Measurements from ENCODE around the gene ALG14. TPM values are rescaled to one million over a fixed set of nuclear protein-coding genes. Genes with fewer than 3 reads are reported as not detected.

ALG14 gene
- total RNA-seq, 4 donors from 2014 or later, result 1.5 to 4.6 (median 3.2) TPM

- 85 to 97% methylated on average over 2 of the region's 2 CpGs for WGBS, 2 donors
- no peaks in the 10 kb centered on the region for H3K27me3 ChIP-seq
- H3K9me3 ChIP-seq, result no peaks in the 10 kb centered on the region
- H3K27ac ChIP-seq, result no peak overlapping the region
- H3K4me1 ChIP-seq, result peaks cover 0 to 6% of the 10 kb centered on the region in 2 donors
- DNase-seq, result no peak
- no peaks in the 10 kb centered on the region for H3K36me3 ChIP-seq
- H3K4me3 ChIP-seq (replicated peaks in 1 of 3), result no peak overlapping the region
- intact Hi-C loops (cut with DNase I), result no loop called here
- TF ChIP-seq POLR2A (IDR thresholded peaks at IDR 0.05), result no peak
- TF ChIP-seq CTCF (IDR thresholded peaks at IDR 0.05), result no peak
These were observed 121.7 kb downstream of the ALG14 start for GRCh38 chr1:94951046-94951445.

GRCh38 chr1:94949681-94950661 is 122.8 kb downstream of the ALG14 start:
- no peaks in the 10 kb centered on the region for H3K27me3 ChIP-seq
- H3K4me1 ChIP-seq, result no peaks in the 10 kb centered on the region
- no peak overlapping the region for H3K4me3 ChIP-seq (replicated peaks in 1 of 3)
- no peak overlapping the region for H3K27ac ChIP-seq
- TF ChIP-seq CTCF (IDR thresholded peaks at IDR 0.05) (no peak), POLR2A (IDR thresholded peaks at IDR 0.05) (no peak)
- H3K9me3 ChIP-seq, result no peaks in the 10 kb centered on the region
- no peak for DNase-seq
- intact Hi-C loops (cut with DNase I), result no loop called here
- 81 to 93% methylated on average over 4 of the region's 4 CpGs for WGBS, 2 donors
- H3K36me3 ChIP-seq, result no peaks in the 10 kb centered on the region

GRCh38 chr1:94947437-94947836 is 125.3 kb downstream of the ALG14 start:
- Histone ChIP-seq H3K27ac (no peak overlapping the region), H3K4me3 (replicated peaks in 1 of 3) (no peak overlapping the region), H3K9me3 (no peaks in the 10 kb centered on the region), H3K36me3 (no peaks in the 10 kb centered on the region), H3K27me3 (no peaks in the 10 kb centered on the region), H3K4me1 (no peaks in the 10 kb centered on the region)
- DNase-seq, result no peak
- intact Hi-C loops (cut with DNase I), result no loop called here
- TF ChIP-seq POLR2A (IDR thresholded peaks at IDR 0.05) (no peak), CTCF (IDR thresholded peaks at IDR 0.05) (no peak)
- 64 to 70% methylated on average over 1 of the region's 1 CpG for WGBS, 2 donors

- Histone ChIP-seq H3K27ac (no peak overlapping the region), H3K4me3 (replicated peaks in 1 of 3) (no peak overlapping the region), H3K4me1 (no peaks in the 10 kb centered on the region), H3K36me3 (no peaks in the 10 kb centered on the region), H3K27me3 (no peaks in the 10 kb centered on the region), H3K9me3 (no peaks in the 10 kb centered on the region)
- intact Hi-C loops (cut with DNase I), result no loop called here
- no peak for DNase-seq
- WGBS, 2 donors, result 57 to 68% methylated on average over 3 of the region's 3 CpGs
- TF ChIP-seq CTCF (IDR thresholded peaks at IDR 0.05) (no peak), POLR2A (IDR thresholded peaks at IDR 0.05) (no peak)
These were observed 125.9 kb downstream of the ALG14 start for GRCh38 chr1:94946886-94947285.

All from thyroid gland (tissue), 4 donors.